ENCODE data around the gene SSBP3.

GRCh38 chr1:54253480-54253879, 152.7 kb downstream of the SSBP3 start:
- TF ChIP-seq EZH2 (IDR thresholded peaks at IDR 0.05) (no peak), CTCF (IDR thresholded peaks at IDR 0.05 in 2 of 3, conservative IDR thresholded peaks at IDR 0.05 in 1 of 3; ENCODE audit: borderline replicate concordance in 1 of 3, insufficient read depth in 1 of 3, low read depth in 2 of 3, low read length in 2 of 3) (no peak), RAD21 (IDR thresholded peaks at IDR 0.05; ENCODE audit: low read depth) (peak; percentile 44), POLR2AphosphoS5 (IDR thresholded peaks at IDR 0.05; ENCODE audit: low read depth, low read length) (no peak), SP1 (IDR thresholded peaks at IDR 0.05; ENCODE audit: low read depth) (peak; percentile 57), REST (IDR thresholded peaks at IDR 0.05; ENCODE audit: low read depth) (no peak), JUND (IDR thresholded peaks at IDR 0.05) (peak; percentile 70), YY1 (IDR thresholded peaks at IDR 0.05; ENCODE audit: extremely low read depth, insufficient replicate concordance, low read depth, low read length) (no peak), POLR2A (IDR thresholded peaks at IDR 0.05; ENCODE audit: borderline replicate concordance, extremely low read depth, insufficient read depth, insufficient read length) (no peak), EGR1 (IDR thresholded peaks at IDR 0.05; ENCODE audit: low read depth) (no peak), CEBPB (IDR thresholded peaks at IDR 0.05; ENCODE audit: low read depth) (no peak), SIN3A (IDR thresholded peaks at IDR 0.05; ENCODE audit: low read depth) (no peak), ZNF274 (IDR thresholded peaks at IDR 0.05; ENCODE audit: low read depth, low read length) (no peak)
